Vagina (tissue), 2 donors: ENCODE measurements around the gene ABAT. TPM values are rescaled to one million over a fixed set of nuclear protein-coding genes. Genes with fewer than 3 reads are reported as not detected.

Experiments
- DNase-seq, 2 donors: peaks; one replicate each; pipeline ENCODE4 v3.0.0-alpha.2; 2017; ENCODE audit errors: extremely low spot score in 2 of 2
- H3K27ac ChIP-seq: fragments of 200-600 bp; sonication (generic); one replicate; pipeline ENCODE4 v1.5.1; 2019
- H3K27me3 ChIP-seq: fragments of 200-600 bp; sonication (generic); one replicate; pipeline ENCODE4 v1.5.1; 2019
- H3K36me3 ChIP-seq, 2 donors: fragments of 200-600 bp; sonication (generic); one replicate each; pipeline ENCODE4 v1.5.1; 2017 to 2019
- H3K4me1 ChIP-seq: fragments of 200-600 bp; sonication (generic); one replicate; pipeline ENCODE4 v1.5.1; 2019
- H3K4me3 ChIP-seq, 2 donors: fragments of 200-600 bp; sonication (generic); 1 replicate in 1 of 2; 2 replicates in 1 of 2; pipeline ENCODE4 v1.5.1; 2016 to 2019
- H3K9me3 ChIP-seq: fragments of 200-600 bp; sonication (generic); one replicate; pipeline ENCODE4 v1.5.1; 2019
- POLR2A ChIP-seq, 2 donors: fragments of 450-650 bp; IDR thresholded peaks; one replicate each; pipeline ENCODE4 v1.6.1; 2017; ENCODE audit warnings: antibody characterized with exemption in 2 of 2, mild to moderate bottlenecking in 2 of 2, moderate library complexity in 2 of 2
- POLR2AphosphoS5 ChIP-seq, 2 donors: sonication (generic); formaldehyde crosslinking; IDR thresholded peaks; one replicate each; pipeline ENCODE4 v1.9.0; 2017; ENCODE audit warnings: antibody characterized with exemption in 2 of 2, mild to moderate bottlenecking in 2 of 2, low read depth in 1 of 2; ENCODE audit not compliant: insufficient read depth in 1 of 2
- intact Hi-C: fragments of 100-400 bp; cut with DNase I; formaldehyde crosslinking; loops from one replicate; pipeline ENCODE4 v1.15.1; 2023
- total RNA-seq: library from RNA; depleted of rRNA; stranded (reverse); fragments of >200 nt; gene quantifications from one replicate; pipeline ENCODE4 v1.2.3, GENCODE V29; 2016
- TF ChIP-seq, protein P1 (sequence below), 3 experiments: fragments of 450-650 bp in 2 of 3; fragments of 200-600 bp in 1 of 3; sonication (generic) in 1 of 3; IDR thresholded peaks; one replicate each; pipeline ENCODE4 v1.5.1; 2017 to 2019; ENCODE audit warnings: antibody characterized with exemption in 3 of 3, mild to moderate bottlenecking in 2 of 3, moderate library complexity in 2 of 3

ABAT gene
- total RNA-seq, 1 donor from 2014 or later: 3.9 TPM

DNA sequence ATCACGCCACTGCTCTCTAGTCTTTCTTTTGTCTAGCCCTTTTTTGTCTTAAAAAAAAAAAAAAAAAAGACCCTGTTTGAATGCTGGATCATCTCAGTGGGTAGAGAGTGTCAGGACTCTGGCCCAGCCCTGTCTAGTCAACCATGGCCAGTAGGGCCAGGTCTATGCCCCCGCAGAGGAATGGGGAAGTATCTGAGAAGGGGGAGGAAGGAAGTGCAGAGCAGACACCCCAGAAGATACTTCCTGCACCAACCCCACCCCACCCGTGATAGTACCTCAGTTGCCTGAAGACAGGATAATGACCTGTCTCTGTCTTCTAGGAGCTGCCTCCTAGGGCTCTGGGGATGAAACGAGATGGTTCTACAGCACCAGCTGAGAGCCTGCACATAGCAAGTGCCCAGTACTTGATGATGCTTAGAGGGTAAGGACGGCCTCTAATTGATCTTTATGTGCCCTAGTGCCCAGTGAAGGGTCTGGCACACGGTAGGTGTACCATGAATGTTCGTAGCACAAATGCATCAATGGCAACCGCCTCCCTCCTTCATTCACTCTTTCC lies 55.4 kb downstream of the ABAT start:
- Histone ChIP-seq H3K4me3 (no peak overlapping the region), H3K36me3 (no peaks in the 10 kb centered on the region), H3K27me3 (no peaks in the 10 kb centered on the region), H3K27ac (no peak overlapping the region), H3K4me1 (no peaks in the 10 kb centered on the region), H3K9me3 (no peaks in the 10 kb centered on the region)
- no peak for DNase-seq
- TF ChIP-seq, protein P1, sequence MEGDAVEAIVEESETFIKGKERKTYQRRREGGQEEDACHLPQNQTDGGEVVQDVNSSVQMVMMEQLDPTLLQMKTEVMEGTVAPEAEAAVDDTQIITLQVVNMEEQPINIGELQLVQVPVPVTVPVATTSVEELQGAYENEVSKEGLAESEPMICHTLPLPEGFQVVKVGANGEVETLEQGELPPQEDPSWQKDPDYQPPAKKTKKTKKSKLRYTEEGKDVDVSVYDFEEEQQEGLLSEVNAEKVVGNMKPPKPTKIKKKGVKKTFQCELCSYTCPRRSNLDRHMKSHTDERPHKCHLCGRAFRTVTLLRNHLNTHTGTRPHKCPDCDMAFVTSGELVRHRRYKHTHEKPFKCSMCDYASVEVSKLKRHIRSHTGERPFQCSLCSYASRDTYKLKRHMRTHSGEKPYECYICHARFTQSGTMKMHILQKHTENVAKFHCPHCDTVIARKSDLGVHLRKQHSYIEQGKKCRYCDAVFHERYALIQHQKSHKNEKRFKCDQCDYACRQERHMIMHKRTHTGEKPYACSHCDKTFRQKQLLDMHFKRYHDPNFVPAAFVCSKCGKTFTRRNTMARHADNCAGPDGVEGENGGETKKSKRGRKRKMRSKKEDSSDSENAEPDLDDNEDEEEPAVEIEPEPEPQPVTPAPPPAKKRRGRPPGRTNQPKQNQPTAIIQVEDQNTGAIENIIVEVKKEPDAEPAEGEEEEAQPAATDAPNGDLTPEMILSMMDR (IDR thresholded peaks at IDR 0.05): no peak
- TF ChIP-seq POLR2A (IDR thresholded peaks at IDR 0.05) (no peak), POLR2AphosphoS5 (IDR thresholded peaks at IDR 0.05; ENCODE audit: insufficient read depth in 1 of 2, low read depth in 1 of 2) (no peak)
- intact Hi-C loops: no loop called here

DNA sequence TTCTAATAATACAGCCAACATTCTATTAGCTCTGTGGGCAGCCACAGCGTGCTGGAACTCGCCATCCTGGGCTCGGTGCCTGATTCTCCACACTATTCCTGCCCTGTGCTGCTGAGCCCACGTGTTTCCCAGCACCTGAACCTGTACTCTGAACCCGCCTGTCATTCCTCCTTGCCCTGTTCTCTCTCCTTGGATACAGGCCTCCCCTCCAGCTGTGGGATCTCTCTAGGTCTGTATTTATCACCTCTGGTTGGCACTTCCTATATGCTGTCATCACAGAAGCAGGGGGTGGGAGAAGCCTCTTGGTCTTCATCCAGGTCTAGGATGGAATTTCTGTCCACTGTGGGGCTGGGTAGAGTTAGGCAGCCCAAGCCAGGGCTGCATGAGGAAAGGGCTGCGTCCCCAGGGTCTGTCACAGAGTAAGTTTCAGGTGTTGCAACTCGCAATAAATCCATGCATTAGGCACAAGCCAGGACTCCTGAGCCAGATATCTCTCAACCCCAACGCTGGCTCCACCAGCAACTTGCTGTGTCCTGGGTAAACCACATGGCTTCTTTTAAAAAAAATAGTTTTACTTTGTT lies 56.0 kb downstream of the ABAT start:
- Histone ChIP-seq H3K9me3 (no peaks in the 10 kb centered on the region), H3K36me3 (no peaks in the 10 kb centered on the region), H3K4me3 (no peak overlapping the region), H3K27me3 (no peaks in the 10 kb centered on the region), H3K27ac (no peak overlapping the region), H3K4me1 (no peaks in the 10 kb centered on the region)
- TF ChIP-seq POLR2A (IDR thresholded peaks at IDR 0.05): no peak
- TF ChIP-seq, protein P1 (IDR thresholded peaks at IDR 0.05): no peak
- no peak for TF ChIP-seq POLR2AphosphoS5 (IDR thresholded peaks at IDR 0.05; ENCODE audit: insufficient read depth in 1 of 2, low read depth in 1 of 2)
- intact Hi-C loops: no loop called here
- no peak for DNase-seq

- Histone ChIP-seq H3K36me3 (no peaks in the 10 kb centered on the region), H3K4me1 (no peaks in the 10 kb centered on the region), H3K9me3 (no peaks in the 10 kb centered on the region), H3K27ac (no peak overlapping the region), H3K4me3 (no peak overlapping the region), H3K27me3 (no peaks in the 10 kb centered on the region)
- TF ChIP-seq, protein P1 (IDR thresholded peaks at IDR 0.05): no peak
- TF ChIP-seq POLR2AphosphoS5 (IDR thresholded peaks at IDR 0.05; ENCODE audit: insufficient read depth in 1 of 2, low read depth in 1 of 2): no peak
- no peak for TF ChIP-seq POLR2A (IDR thresholded peaks at IDR 0.05)
- no peak for DNase-seq
- intact Hi-C loops: no loop called here
Observed at GRCh38 chr16:8733849-8734540, 59.6 kb downstream of the ABAT start.

DNA sequence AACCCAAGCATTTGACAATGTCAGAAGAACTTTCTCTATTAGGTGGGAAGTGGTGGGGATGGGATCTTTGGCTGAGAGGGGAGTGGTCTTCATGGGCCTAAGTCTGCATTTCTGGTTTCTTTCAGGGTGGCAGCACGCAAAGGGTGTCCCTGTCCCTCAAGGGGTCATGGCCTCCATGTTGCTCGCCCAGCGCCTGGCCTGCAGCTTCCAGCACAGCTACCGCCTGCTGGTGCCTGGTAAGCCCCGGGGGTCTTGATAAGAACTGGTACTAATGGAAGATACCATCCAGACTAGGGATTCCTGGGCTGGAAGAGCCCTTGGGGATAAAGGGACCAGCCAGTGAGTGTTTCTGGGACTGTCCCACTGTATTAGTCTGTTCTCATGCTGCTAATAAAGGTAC lies 61.2 kb downstream of the ABAT start:
- H3K27me3 ChIP-seq: no peaks in the 10 kb centered on the region
- no peak for DNase-seq
- TF ChIP-seq, protein P1 (IDR thresholded peaks at IDR 0.05): no peak
- TF ChIP-seq POLR2AphosphoS5 (IDR thresholded peaks at IDR 0.05; ENCODE audit: insufficient read depth in 1 of 2, low read depth in 1 of 2) (no peak), POLR2A (IDR thresholded peaks at IDR 0.05) (no peak)
- no peaks in the 10 kb centered on the region for H3K9me3 ChIP-seq
- intact Hi-C loops: no loop called here
- no peaks in the 10 kb centered on the region for H3K36me3 ChIP-seq
- H3K4me3 ChIP-seq: no peak overlapping the region
- H3K4me1 ChIP-seq: no peaks in the 10 kb centered on the region
- H3K27ac ChIP-seq: no peak overlapping the region

DNA sequence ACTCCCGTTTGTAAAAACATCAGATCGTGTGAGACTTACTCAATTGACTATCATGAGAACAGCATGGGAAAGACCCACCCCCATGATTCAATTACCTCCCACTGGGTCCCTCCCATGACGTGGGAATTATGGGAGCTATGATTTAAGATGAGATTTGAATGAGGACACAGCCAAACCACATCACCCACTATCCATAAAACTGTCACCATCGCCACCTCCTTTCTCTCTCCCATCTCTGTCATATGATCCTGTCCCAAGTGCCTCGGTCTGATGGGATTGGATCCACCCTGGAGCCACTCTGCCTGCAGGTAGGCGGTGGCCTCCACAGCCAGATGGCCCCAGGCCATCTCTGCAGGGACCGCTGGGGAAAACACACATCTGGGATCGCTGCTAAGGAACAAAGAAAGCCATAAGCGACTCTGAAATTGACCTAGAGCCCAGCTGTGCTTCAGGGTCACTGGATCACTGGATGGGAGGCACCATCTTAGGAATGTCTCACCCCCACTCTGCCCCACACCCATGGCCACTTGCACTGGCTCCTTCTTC lies 61.8 kb downstream of the ABAT start:
- TF ChIP-seq POLR2A (IDR thresholded peaks at IDR 0.05) (no peak), POLR2AphosphoS5 (IDR thresholded peaks at IDR 0.05; ENCODE audit: insufficient read depth in 1 of 2, low read depth in 1 of 2) (no peak)
- TF ChIP-seq, protein P1 (IDR thresholded peaks at IDR 0.05): no peak
- H3K4me1 ChIP-seq: no peaks in the 10 kb centered on the region
- intact Hi-C loops: no loop called here
- H3K27me3 ChIP-seq: no peaks in the 10 kb centered on the region
- no peak overlapping the region for H3K4me3 ChIP-seq
- DNase-seq: no peak
- no peaks in the 10 kb centered on the region for H3K36me3 ChIP-seq
- H3K27ac ChIP-seq: no peak overlapping the region
- H3K9me3 ChIP-seq: no peaks in the 10 kb centered on the region
